ENCODE data around the gene HOXC6.
A peak's percentile ranks its signal among the peaks of the same experiment; 100 is the strongest.

The HOXC6 gene

DNA sequence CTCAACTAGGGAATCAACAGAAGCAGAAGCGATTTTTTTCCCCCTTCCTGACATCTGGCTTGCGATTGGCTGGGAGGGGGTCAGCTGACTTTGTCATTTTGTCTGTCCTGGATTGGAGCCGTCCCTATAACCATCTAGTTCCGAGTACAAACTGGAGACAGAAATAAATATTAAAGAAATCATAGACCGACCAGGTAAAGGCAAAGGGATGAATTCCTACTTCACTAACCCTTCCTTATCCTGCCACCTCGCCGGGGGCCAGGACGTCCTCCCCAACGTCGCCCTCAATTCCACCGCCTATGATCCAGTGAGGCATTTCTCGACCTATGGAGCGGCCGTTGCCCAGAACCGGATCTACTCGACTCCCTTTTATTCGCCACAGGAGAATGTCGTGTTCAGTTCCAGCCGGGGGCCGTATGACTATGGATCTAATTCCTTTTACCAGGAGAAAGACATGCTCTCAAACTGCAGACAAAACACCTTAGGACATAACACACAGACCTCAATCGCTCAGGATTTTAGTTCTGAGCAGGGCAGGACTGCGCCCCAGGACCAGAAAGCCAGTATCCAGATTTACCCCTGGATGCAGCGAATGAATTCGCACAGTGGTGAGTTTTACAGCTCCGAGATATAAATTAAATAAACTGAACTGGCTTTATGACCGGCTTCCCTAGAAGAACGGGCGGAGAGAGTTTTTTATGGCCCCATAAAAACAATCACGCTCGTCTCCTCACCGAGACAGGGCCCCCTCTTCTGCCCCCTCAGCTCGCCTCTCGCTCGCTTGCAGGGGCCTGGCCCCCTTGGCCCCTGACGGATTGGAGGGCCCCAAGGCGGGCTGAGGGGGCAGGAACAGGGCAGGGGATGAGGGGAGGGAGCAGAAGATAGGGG is at the start of gene HOXC6:
HOXC6 (plus strand) TSS at position 127 of the 888 bp plus-strand sequence; CDS start at position 209, 82 bp downstream.
- no peak for DNase-seq

- no peak for DNase-seq
Observed at GRCh38 chr12:53978477-53979356, 49.5 kb upstream of the HOXC6 start.

DNA sequence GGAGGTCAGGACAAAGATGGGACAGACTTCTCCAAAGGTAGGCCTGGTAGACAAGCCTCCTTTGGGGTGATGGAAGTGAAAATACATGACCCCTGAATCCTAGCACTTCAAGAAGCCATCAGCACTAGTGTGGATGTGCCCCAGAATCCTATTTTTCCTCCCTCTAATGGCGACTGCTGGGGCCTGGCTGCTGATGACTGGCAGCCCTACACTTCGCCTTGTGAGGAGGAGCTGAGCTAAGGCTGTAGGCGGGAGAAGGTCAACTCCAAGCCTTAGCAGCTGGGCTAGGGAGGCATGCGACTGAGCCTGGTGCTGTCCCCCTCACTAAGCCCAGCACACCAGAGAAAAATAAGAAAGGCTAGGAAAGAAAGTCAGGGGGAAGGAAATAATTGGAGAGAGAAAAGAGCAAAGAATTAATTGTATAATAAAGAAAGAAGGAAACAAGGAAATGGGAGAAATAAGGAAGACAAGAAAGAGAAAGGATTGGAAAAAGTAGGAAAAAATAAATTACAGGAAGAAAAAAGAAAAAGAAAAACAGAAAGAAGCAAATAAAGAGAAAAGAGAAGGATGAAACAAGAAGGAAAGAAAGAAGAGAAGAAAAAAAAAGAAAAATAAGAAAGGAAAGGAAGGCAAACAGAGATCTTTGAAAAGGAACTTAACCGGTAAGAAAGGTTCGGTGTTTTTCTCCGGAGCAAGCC is 48.0 kb upstream of the HOXC6 start:
- DNase-seq: no peak

- DNase-seq: no peak
Observed at GRCh38 chr12:53980802-53981496, 47.3 kb upstream of the HOXC6 start.

- no peak for DNase-seq
Observed at GRCh38 chr12:53981634-53982565, 46.3 kb upstream of the HOXC6 start.

GRCh38 chr12:53982648-53983567 is 45.3 kb upstream of the HOXC6 start:
- no peak for DNase-seq

DNA sequence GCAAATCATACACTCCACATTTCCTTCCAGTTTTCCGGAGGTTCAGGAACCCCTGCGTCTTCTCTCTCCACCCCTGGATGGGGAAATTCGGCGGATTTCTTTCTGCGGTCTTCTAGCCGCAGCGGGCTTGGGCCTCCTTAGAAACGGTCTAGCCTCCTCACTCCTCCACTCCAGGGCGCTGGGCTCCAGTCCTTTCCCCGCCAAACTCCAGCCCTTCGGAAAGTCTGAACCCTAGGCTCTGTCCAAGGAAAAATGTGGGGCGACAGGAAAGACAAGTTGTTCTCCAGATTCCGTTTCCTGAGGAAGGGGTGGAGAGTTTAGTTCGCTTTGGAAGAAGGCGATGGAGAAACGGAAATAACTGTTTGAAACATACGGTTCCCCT is 44.7 kb upstream of the HOXC6 start:
- DNase-seq: no peak

GRCh38 chr12:53983950-53984572 is 44.2 kb upstream of the HOXC6 start:
- DNase-seq: no peak

DNA sequence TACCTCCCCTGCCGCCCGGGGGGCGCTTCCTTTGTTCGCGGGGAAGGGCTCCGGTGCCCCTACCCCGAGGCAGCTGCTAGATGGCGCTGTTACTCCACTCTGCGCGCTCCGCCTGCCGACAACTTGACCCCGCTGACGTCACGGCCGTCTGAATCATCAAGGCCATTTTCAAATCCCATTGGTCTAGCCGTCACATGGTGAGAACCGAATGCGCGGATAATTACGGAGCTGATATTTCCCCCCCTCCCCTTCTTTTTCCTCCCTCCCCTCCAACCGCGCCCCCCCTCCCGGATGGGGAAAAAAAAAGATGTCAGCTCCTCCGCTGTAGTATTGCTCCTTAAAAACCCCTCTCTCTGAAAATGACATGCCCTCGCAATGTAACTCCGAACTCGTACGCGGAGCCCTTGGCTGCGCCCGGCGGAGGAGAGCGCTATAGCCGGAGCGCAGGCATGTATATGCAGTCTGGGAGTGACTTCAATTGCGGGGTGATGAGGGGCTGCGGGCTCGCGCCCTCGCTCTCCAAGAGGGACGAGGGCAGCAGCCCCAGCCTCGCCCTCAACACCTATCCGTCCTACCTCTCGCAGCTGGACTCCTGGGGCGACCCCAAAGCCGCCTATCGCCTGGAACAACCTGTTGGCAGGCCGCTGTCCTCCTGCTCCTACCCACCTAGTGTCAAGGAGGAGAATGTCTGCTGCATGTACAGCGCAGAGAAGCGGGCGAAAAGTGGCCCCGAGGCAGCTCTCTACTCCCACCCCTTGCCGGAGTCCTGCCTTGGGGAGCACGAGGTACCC is 43.1 kb upstream of the HOXC6 start, which contains the start of gene HOXC10:
HOXC10 (plus strand) TSS at position 246 of the 791 bp plus-strand sequence; CDS start at position 360, 114 bp downstream.
- peak; percentile 94 for DNase-seq

GRCh38 chr12:53985692-53985993 is 42.6 kb upstream of the HOXC6 start:
- DNase-seq: no peak

DNA sequence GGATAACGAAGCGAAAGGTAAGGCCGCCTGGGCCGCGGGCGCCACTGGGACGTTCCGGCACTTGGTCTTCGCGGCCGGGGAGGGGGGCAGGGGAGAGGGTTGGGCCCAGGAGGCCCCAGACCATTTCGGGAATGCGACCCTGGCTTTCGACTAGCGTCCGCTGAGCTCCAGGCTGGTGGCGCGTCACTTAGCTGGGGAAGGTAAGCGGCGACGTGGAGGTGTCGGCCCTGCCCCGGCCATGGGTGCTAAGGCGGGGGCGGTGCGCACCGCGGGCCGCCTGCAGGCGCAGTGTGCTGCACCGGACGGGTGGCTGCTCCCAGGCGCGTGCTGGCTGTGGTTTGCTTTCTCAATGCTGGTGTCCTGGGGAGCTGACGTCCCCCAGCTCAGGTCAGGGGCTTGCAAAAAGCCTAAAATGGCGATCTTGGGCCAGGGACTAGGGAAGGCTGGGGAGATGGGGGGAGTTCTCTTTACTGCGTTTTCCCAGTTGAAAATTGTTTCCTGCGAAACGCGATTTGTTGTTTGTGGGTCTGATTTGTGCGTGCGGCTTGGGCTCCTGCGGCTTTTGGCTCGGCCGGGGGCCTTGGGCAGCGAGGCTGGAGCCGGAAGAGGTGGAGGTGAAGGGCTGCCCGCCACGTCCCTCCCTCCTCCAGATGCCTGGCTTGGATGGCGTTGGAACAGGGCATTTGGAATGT is 42.1 kb upstream of the HOXC6 start:
- DNase-seq: peak; percentile 43

GRCh38 chr12:53986686-53987483 is 41.4 kb upstream of the HOXC6 start:
- no peak for DNase-seq

DNA sequence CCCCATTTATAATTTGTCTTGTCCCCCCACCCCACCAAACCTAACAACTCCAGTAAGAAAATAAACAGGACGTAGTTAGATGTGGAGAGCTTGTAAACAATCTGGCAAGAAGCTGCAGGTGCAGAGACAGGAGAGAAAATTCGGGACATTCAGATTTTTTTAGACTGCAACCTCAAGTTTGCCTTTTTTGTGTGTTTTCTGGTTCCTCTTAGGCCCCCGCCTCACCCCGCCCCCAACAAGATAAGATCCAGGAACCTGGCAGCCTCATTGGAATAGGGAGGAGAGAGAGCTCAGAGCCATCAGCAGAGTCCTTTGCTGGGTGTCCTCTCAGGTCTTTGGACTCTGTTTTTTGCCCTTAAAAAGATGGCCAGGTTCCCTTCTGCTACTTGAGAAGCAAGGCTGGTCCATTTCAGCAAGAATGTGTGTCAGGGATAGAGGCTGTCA is 40.4 kb upstream of the HOXC6 start:
- DNase-seq: no peak

DNA sequence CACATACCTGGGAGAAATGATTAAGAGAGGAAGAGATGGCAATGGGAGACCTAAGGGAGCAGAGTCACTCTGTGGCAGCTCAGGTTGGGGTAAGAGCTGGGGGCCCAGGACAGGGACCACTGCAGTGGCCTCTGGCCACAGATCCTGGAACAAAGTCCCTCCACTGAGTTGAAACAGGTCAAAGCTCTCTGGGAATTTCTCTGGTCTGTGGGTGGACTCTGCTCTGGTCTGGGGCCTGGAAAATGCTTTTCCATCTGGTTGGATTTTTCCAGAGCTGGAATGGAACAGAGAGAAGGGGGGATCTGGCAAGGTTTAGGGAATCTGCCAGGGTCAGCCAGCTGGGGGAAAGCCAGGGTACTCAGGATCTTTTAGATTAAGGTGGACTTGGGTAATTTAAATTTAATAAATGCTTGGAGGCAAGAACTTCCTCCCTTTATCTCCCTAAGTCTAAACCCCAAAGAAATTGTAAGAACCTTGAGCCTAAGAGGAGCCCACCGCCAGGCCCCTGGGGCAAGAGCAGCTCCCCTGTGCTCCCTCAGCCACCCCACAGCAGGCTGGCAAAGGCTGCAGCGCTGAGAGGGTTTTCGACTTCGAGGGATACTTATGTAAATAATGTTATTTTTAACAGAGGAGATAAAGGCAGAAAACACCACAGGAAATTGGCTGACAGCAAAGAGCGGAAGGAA is 39.6 kb upstream of the HOXC6 start:
- DNase-seq: no peak

- DNase-seq: peak; percentile 53
Observed at GRCh38 chr12:53989227-53990113, 38.8 kb upstream of the HOXC6 start.

Measured in stimulated activated CD4-positive, alpha-beta T cell treated with anti-CD3 and anti-CD28 coated beads, Interleukin-15, amount 100 ng/mL, for 24 hours (primary cell).